Colonic mucosa (tissue), 4 donors: ENCODE results near the gene SCFD2. TPM values are rescaled to one million over a fixed set of nuclear protein-coding genes. Genes with fewer than 3 reads are reported as not detected.
"Not testable (repeated sequence)": the region's sequence is repeated elsewhere in the genome, so short reads cannot be mapped to it uniquely, and the experiment has no call there.

Source experiments
- DNase-seq: peaks from one replicate; pipeline ENCODE4 v3.0.0-alpha.2; 2020
- H3K27ac ChIP-seq: fragments of 200-600 bp; one replicate; pipeline ENCODE4 v1.8.0; 2021
- H3K27me3 ChIP-seq: fragments of 200-600 bp; one replicate; pipeline ENCODE4 v1.8.0; 2021
- H3K36me3 ChIP-seq: fragments of 200-600 bp; one replicate; pipeline ENCODE4 v1.8.0; 2021
- H3K4me1 ChIP-seq: fragments of 200-600 bp; one replicate; pipeline ENCODE4 v1.8.0; 2021; ENCODE audit warnings: mild to moderate bottlenecking
- H3K4me3 ChIP-seq: fragments of 200-600 bp; one replicate; pipeline ENCODE4 v1.8.0; 2021
- H3K9ac ChIP-seq, 2 donors: one replicate each; pipeline ENCODE4 v1.7.0; 2013; ENCODE audit warnings: control low read depth in 2 of 2, low read depth in 2 of 2, low read length in 2 of 2
- H3K9me3 ChIP-seq: fragments of 200-600 bp; one replicate; pipeline ENCODE4 v1.8.0; 2021
- CTCF ChIP-seq: fragments of 200-600 bp; IDR thresholded peaks from one replicate; pipeline ENCODE4 v1.8.0; 2022; ENCODE audit warnings: antibody characterized with exemption, mild to moderate bottlenecking
- intact Hi-C: fragments of 100-400 bp; cut with DNase I; formaldehyde crosslinking; loops from one replicate; pipeline ENCODE4 v1.14.1; 2022
- total RNA-seq, 2 donors: library from RNA; stranded (reverse); fragmentation: NEBNext Ultra II Directional in 1 of 2; extraction: Animal tissue kit (Norgen Biotek cat#: 25700) in 1 of 2; gene quantifications; one replicate each; pipeline ENCODE4 v1.2.1, GENCODE V29; 2021
- donor health status: healthy.
- donor health status: DM: no; HTN: no; CAD: no.
- donor health status: DM: no; HTN: no; CAD: no.

The SCFD2 gene
- total RNA-seq, 2 donors from 2014 or later, result 11.5 to 29.4 TPM

DNA sequence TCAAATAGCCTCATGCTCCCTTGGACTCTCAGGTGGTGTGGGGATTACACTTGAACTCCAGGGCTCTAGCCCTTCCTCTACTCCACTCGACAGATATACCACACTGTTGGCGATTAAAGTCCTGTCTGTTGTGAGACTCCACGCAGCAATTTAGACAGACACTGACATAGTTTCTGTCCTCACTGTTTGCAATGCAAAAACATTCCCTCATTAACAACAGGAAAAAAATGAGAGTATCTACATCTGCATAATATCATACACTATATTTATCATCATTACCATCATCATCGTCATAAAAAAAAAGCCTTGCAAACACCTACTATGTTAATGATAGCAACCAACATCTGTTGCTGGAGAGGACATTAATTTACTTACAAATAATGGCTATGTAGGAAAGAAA lies 371.3 kb downstream of the SCFD2 start:
- no peak for DNase-seq
- no peaks in the 10 kb centered on the region for H3K4me1 ChIP-seq
- no peak overlapping the region for H3K4me3 ChIP-seq
- TF ChIP-seq CTCF, result no peak
- H3K36me3 ChIP-seq, result no peaks in the 10 kb centered on the region
- H3K27me3 ChIP-seq, result no peaks in the 10 kb centered on the region
- intact Hi-C loops, result no loop called here
- H3K9me3 ChIP-seq, result no peaks in the 10 kb centered on the region
- H3K27ac ChIP-seq, result no peak overlapping the region
- no peak overlapping the region for H3K9ac ChIP-seq

GRCh38 chr4:52993771-52994170 lies 372.1 kb downstream of the SCFD2 start:
- Histone ChIP-seq H3K4me1 (no peaks in the 10 kb centered on the region), H3K9ac (no peak overlapping the region), H3K9me3 (no peaks in the 10 kb centered on the region), H3K27me3 (no peaks in the 10 kb centered on the region), H3K36me3 (no peaks in the 10 kb centered on the region), H3K27ac (no peak overlapping the region), H3K4me3 (no peak overlapping the region)
- DNase-seq, result no peak
- intact Hi-C loops, result no loop called here
- no peak for TF ChIP-seq CTCF

DNA sequence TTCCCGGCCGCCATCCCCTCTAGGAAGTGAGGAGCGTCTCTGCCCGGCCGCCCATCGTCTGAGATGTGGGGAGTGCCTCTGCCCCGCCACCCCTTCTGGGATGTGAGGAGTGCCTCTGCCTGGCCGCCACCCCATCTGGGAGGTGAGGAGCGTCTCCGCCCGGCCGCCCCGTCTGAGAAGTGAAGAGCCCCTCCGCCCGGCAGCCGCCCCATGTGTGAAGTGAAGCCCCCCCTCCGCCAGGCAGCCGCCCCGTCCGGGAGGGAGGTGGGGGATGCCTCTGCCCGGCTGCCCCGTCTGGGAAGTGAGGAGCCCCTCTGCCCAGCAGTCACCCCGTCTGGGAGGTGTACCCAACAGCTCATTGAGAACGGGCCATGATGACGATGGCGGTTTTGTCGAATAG lies 373.3 kb downstream of the SCFD2 start:
- H3K9me3 ChIP-seq, DNase-seq, H3K27ac ChIP-seq, H3K9ac ChIP-seq, H3K27me3 ChIP-seq, H3K4me1 ChIP-seq, intact Hi-C loops, H3K4me3 ChIP-seq, H3K36me3 ChIP-seq: not testable (repeated sequence)

GRCh38 chr4:52991472-52991871 lies 374.4 kb downstream of the SCFD2 start:
- Histone ChIP-seq H3K36me3 (no peaks in the 10 kb centered on the region), H3K9me3 (no peaks in the 10 kb centered on the region), H3K27ac (no peak overlapping the region), H3K4me3 (no peak overlapping the region), H3K9ac (no peak overlapping the region), H3K4me1 (no peaks in the 10 kb centered on the region), H3K27me3 (no peaks in the 10 kb centered on the region)
- no peak for DNase-seq
- no peak for TF ChIP-seq CTCF
- intact Hi-C loops, result no loop called here

DNA sequence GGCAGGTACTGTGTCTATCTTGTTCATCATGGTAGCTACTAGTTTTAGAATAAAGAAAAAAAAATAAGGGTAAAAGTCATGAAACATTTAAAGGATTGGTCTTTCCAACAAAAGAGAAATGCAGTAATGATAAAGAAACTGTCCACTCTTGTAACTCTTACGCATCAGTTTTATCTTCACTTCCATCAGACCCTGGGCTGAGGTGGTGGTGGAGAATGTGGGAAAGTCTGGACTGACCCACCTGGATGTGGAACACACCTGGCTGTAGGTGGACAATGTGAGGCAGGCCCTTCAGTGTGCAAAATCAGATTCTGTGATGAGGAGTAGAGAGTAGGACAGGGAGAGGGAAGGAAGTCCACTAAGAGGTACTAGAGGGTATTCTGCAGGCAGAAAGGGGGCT lies 375.2 kb downstream of the SCFD2 start:
- Histone ChIP-seq H3K27ac (no peak overlapping the region), H3K4me3 (no peak overlapping the region), H3K9me3 (no peaks in the 10 kb centered on the region), H3K4me1 (no peaks in the 10 kb centered on the region), H3K9ac (no peak overlapping the region), H3K27me3 (no peaks in the 10 kb centered on the region), H3K36me3 (no peaks in the 10 kb centered on the region)
- DNase-seq, result no peak
- no peak for TF ChIP-seq CTCF
- intact Hi-C loops, result no loop called here

DNA sequence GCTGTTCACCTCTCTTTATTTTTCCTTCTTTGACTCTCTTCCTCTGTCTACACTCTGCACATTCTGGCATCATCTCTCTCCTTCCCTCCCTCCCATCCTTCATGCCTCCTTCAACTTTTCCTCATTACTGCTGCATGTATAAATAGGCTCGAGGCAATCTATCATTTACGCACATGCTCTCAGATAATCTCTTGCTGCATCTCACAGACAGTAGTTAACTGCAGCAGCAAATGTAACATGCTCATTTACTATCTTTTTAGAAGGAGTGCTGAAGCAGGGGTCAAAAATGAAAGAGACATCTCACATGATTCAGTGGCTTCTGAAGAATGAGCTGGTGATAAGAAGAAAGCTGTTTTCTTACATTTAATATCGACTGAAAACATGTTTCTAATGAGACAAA lies 376.0 kb downstream of the SCFD2 start:
- Histone ChIP-seq H3K4me3 (no peak overlapping the region), H3K36me3 (no peaks in the 10 kb centered on the region), H3K9ac (no peak overlapping the region), H3K27me3 (no peaks in the 10 kb centered on the region), H3K4me1 (no peaks in the 10 kb centered on the region), H3K27ac (no peak overlapping the region), H3K9me3 (no peaks in the 10 kb centered on the region)
- intact Hi-C loops, result loop anchor here (10.0 kb wide), 2 partner anchors 205 to 755 kb away; no protein-coding TSS in a partner anchor
- TF ChIP-seq CTCF, result no peak
- no peak for DNase-seq
